HepG2 (cell line): Measurements from ENCODE around the gene CCDC157. TPM values are rescaled to one million over a fixed set of nuclear protein-coding genes. Genes with fewer than 3 reads are reported as not detected.
A peak's percentile ranks its signal among the peaks of the same experiment; 100 is the strongest.

Experiments used
- ATAC-seq: fragments of 200-7000 bp; cut with Tn5 transposase; 3 replicates; pipeline ENCODE4 v1.9.1; 2020; ENCODE audit warnings: mild to moderate bottlenecking, moderate library complexity
- BruUV-seq: library from RNA; stranded (reverse); fragments of 400-500 nt; replicated peaks from 2 replicates; lab custom pipeline; 2021; lab: Mats Ljungman, UMichigan
- CTCF ChIA-PET: fragments of 300-600 bp; formaldehyde crosslinking; extraction: SDS; loops from one replicate; lab custom pipeline; 2021; ENCODE audit warnings: low total read pairs, inconsistent platforms, low intra/inter-chr PET ratio; lab: Yijun Ruan, JAX
- POLR2A ChIA-PET: fragments of 350-600 bp; sonication (Branson Sonifier 250); formaldehyde crosslinking; loops from one replicate; lab custom pipeline; 2020; ENCODE audit warnings: antibody characterized with exemption, inconsistent platforms; lab: Yijun Ruan, JAX
- DNase-seq: peaks from one replicate; pipeline ENCODE4 v3.0.0-alpha.2; 2015; ENCODE audit warnings: low spot score
- FAIRE-seq: peaks from 3 replicates; lab custom pipeline; 2011; peaks lifted over from hg19 to GRCh38; lab: Jason Lieb, UNC
- H2AFZ ChIP-seq: one replicate; pipeline ENCODE4 v1.6.1; 2011; ENCODE audit warnings: low read length, inconsistent platforms
- H3K27ac ChIP-seq: fragments of 300-600 bp; 3 replicates; pipeline ENCODE4 v1.8.0; 2011; ENCODE audit warnings: mixed run types, mild to moderate bottlenecking, mixed read lengths, low read length, inconsistent platforms; ENCODE audit not compliant: insufficient read depth; ENCODE audit errors: extremely low read length
- H3K27me3 ChIP-seq, 2 experiments: fragments of 200-600 bp in 1 of 2; 2 replicates in 1 of 2; 3 replicates in 1 of 2; pipeline versions ENCODE4 v1.6.0 to v1.8.0; 2011; ENCODE audit warnings: low read length in 2 of 2, mild to moderate bottlenecking in 2 of 2, moderate library complexity in 2 of 2, inconsistent platforms in 1 of 2; ENCODE audit not compliant: insufficient read depth in 2 of 2, control insufficient read depth in 1 of 2
- H3K36me3 ChIP-seq, 2 experiments: fragments of 200-600 bp in 1 of 2; replicated peaks in 1 of 2; 2 replicates in 1 of 2; 3 replicates in 1 of 2; pipeline versions ENCODE4 v1.5.1 to v1.8.0; 2011; ENCODE audit warnings: low read length in 2 of 2, inconsistent platforms in 1 of 2; ENCODE audit not compliant: insufficient read depth in 2 of 2, control insufficient read depth in 1 of 2
- H3K4me1 ChIP-seq: 2 replicates; pipeline ENCODE4 v1.5.1; 2012; ENCODE audit warnings: low read length, inconsistent platforms; ENCODE audit not compliant: insufficient read depth
- H3K4me2 ChIP-seq: 2 replicates; pipeline ENCODE4 v1.6.0; 2011; ENCODE audit warnings: low read depth, low read length, inconsistent platforms
- H3K4me3 ChIP-seq, 3 experiments: fragments of 200-600 bp in 1 of 3; sonication (generic), shearing (Covaris generic) in 1 of 3; replicated peaks in 1 of 3; 2 replicates each; pipeline ENCODE4 v1.5.1; 2011 to 2016; ENCODE audit warnings: low read length in 3 of 3, inconsistent platforms in 2 of 3, low read depth in 2 of 3, mild to moderate bottlenecking in 2 of 3, control low read depth in 1 of 3, mixed read lengths in 1 of 3; ENCODE audit not compliant: insufficient read depth in 1 of 3
- H3K79me2 ChIP-seq: one replicate; pipeline ENCODE4 v1.6.1; 2011; ENCODE audit warnings: low read length, inconsistent platforms; ENCODE audit not compliant: insufficient read depth
- H3K9ac ChIP-seq: 2 replicates; pipeline ENCODE4 v1.6.0; 2011; ENCODE audit warnings: mild to moderate bottlenecking, low read depth, low read length, inconsistent platforms; ENCODE audit not compliant: insufficient read depth
- H3K9me3 ChIP-seq: 2 replicates; pipeline ENCODE4 v1.5.1; 2012; ENCODE audit warnings: mild to moderate bottlenecking, low read length
- H4K20me1 ChIP-seq: 2 replicates; pipeline ENCODE4 v1.6.0; 2011; ENCODE audit warnings: inconsistent platforms, mild to moderate bottlenecking, low read length, moderate library complexity; ENCODE audit not compliant: insufficient read depth
- CBX2 ChIP-seq, 2 experiments: fragments of 200-600 bp in 1 of 2; sonication (generic); formaldehyde crosslinking in 1 of 2; IDR thresholded peaks; 2 replicates each; pipeline versions ENCODE4 v1.7.0 to v1.8.1; 2018 to 2022; ENCODE audit warnings: low read depth in 2 of 2, low read length in 1 of 2, mild to moderate bottlenecking in 1 of 2, missing genetic modification reagents in 1 of 2
- CERS6 ChIP-seq: sonication (generic); formaldehyde crosslinking; IDR thresholded peaks from 2 replicates; pipeline ENCODE4 v1.5.0; 2020; ENCODE audit warnings: missing genetic modification reagents
- HMGXB4 ChIP-seq, 2 experiments: sonication (generic) in 1 of 2; formaldehyde crosslinking in 1 of 2; IDR thresholded peaks; 2 replicates each; pipeline versions ENCODE4 v1.4.0 to v1.6.1; 2018 to 2020; ENCODE audit warnings: missing genetic modification reagents in 2 of 2, borderline replicate concordance in 1 of 2, low read depth in 1 of 2, mild to moderate bottlenecking in 1 of 2, missing biosample characterization in 1 of 2
- MATR3 ChIP-seq: sonication (generic); formaldehyde crosslinking; IDR thresholded peaks from 2 replicates; pipeline ENCODE4 v1.4.0; 2020; ENCODE audit warnings: missing genetic modification reagents
- NR0B2 ChIP-seq: sonication (generic); formaldehyde crosslinking; IDR thresholded peaks from 2 replicates; pipeline ENCODE4 v1.4.0; 2020; ENCODE audit warnings: mild to moderate bottlenecking, missing genetic modification reagents
- RARG ChIP-seq: sonication (generic); formaldehyde crosslinking; IDR thresholded peaks from 2 replicates; pipeline ENCODE4 v1.4.0; 2020; ENCODE audit warnings: low read depth, mild to moderate bottlenecking, missing genetic modification reagents
- RNF219 ChIP-seq: sonication (generic); formaldehyde crosslinking; IDR thresholded peaks from 2 replicates; pipeline ENCODE4 v1.5.0; 2020; ENCODE audit warnings: mild to moderate bottlenecking, missing genetic modification reagents
- SOX13 ChIP-seq, 3 experiments: fragments of 450-650 bp in 1 of 3; sonication (generic) in 1 of 3; formaldehyde crosslinking in 1 of 3; IDR thresholded peaks in 2 of 3; conservative IDR thresholded peaks in 1 of 3; 2 replicates each; pipeline versions ENCODE4 v1.5.0 to v1.6.1; 2016 to 2020; ENCODE audit warnings: antibody characterized with exemption in 1 of 3, mild to moderate bottlenecking in 1 of 3, missing compliant biosample characterization in 1 of 3, missing genetic modification reagents in 1 of 3, moderate library complexity in 1 of 3
- TEAD3 ChIP-seq: optimal IDR thresholded peaks from 2 replicates; pipeline ENCODE3; 2016; ENCODE audit warnings: borderline replicate concordance
- ZBTB8A ChIP-seq: sonication (generic); formaldehyde crosslinking; IDR thresholded peaks from 2 replicates; pipeline ENCODE4 v1.4.0; 2020; ENCODE audit warnings: mild to moderate bottlenecking, low read depth, missing genetic modification reagents, borderline replicate concordance
- ZC3H4 ChIP-seq: sonication (generic); formaldehyde crosslinking; IDR thresholded peaks from 2 replicates; pipeline ENCODE4 v1.4.0; 2020; ENCODE audit warnings: missing genetic modification reagents, borderline replicate concordance
- ZNF350 ChIP-seq: sonication (generic); formaldehyde crosslinking; IDR thresholded peaks from 2 replicates; pipeline ENCODE4 v1.4.0; 2020; ENCODE audit warnings: mild to moderate bottlenecking, low read depth, missing genetic modification reagents, borderline replicate concordance
- ZNF547 ChIP-seq: sonication (generic); formaldehyde crosslinking; IDR thresholded peaks from 2 replicates; pipeline ENCODE4 v1.5.1; 2020; ENCODE audit warnings: mild to moderate bottlenecking, missing genetic modification reagents
- ZNF850 ChIP-seq: sonication (generic); formaldehyde crosslinking; conservative IDR thresholded peaks from 2 replicates; pipeline ENCODE4 v1.9.0; 2021; ENCODE audit warnings: mild to moderate bottlenecking, missing genetic modification reagents
- WGBS: methylation state at CpG from one replicate; pipeline ENCODE4 v1.1.6; 2017; ENCODE audit warnings: low lambda C conversion rate; 5-methylcytosine and 5-hydroxymethylcytosine counted together
- in situ Hi-C: cut with HindIII; loops from 2 replicates; pipeline ENCODE4 v1.10.0; 2017; ENCODE audit warnings: low pct_unique_long_range_greater_than_20kb; ENCODE audit not compliant: extremely low pct_ligation_motif_present
- intact Hi-C: fragments of 100-400 bp; cut with micrococcal nuclease; formaldehyde crosslinking; loops from one replicate; pipeline ENCODE4 v1.10.0; 2022; ENCODE audit not compliant: unreplicated experiment
- polyA plus RNA-seq, 8 experiments: library from polyadenylated mRNA; depleted of rRNA in 3 of 8; stranded (reverse) in 7 of 8; unstranded in 1 of 8; fragments of >200 nt; fragmentation: Illumina TruSeq in 4 of 8; extraction: Trizol in 4 of 8; gene quantifications; 2 replicates each; pipeline versions ENCODE4 v1.2.1 to v1.2.3, GENCODE V29; 2011 to 2016; ENCODE audit warnings: low read depth in 4 of 8, missing spikeins in 1 of 8, mixed read lengths in 1 of 8; ENCODE audit not compliant: insufficient read depth in 1 of 8
- total RNA-seq, 5 experiments: library from RNA; depleted of rRNA; stranded (reverse); fragments of >200 nt; fragmentation: Illumina TruSeq; extraction: Trizol; gene quantifications; 2 replicates each; pipeline ENCODE4 v1.2.3, GENCODE V29; 2016; ENCODE audit warnings: low read depth in 1 of 5

CCDC157 gene
- total and polyA plus RNA-seq, 2 of the 13 experiments (the other 11 are each of a cell fraction or from before 2014, with no cell fraction given) = 1.4 to 1.6 TPM

GRCh38 chr22:30421695-30422480 is 65.1 kb downstream of the CCDC157 start:
- WGBS = 6% methylated on average over 8 of the region's 8 CpGs
- Histone ChIP-seq H3K36me3 (peaks cover 2 to 7% of the 10 kb centered on the region in 2 experiments; a peak in 1 of 5 replicates), H3K9ac (peak overlapping the region; percentile 89), H3K4me3 (peak overlapping the region; percentile 67 to 89 (median 72)), H3K27me3 (no peaks in the 10 kb centered on the region), H4K20me1 (no peaks in the 10 kb centered on the region), H3K79me2 (peaks cover 19% of the 10 kb centered on the region), H3K4me1 (peaks cover 76% of the 10 kb centered on the region), H3K27ac (peak overlapping the region; percentile 96), H3K4me2 (peak overlapping the region; percentile 99), H2AFZ (no peak overlapping the region), H3K9me3 (no peaks in the 10 kb centered on the region)
- FAIRE-seq (peak; percentile 36), DNase-seq (peak; percentile 86), ATAC-seq (peak; percentile 0; the same call in 2 of the 3 replicates)
- intact Hi-C loops = no loop called here
- CTCF ChIA-PET = no interaction called here
- BruUV-seq = TSS peak; percentile 50
- in situ Hi-C loops = no loop called here
- POLR2A ChIA-PET = interaction anchor here (0.9 to 7.2 kb wide), 8 partner anchors 10 to 134 kb away, joined by 3 to 164 read pairs (median 26); partner anchors contain the start of genes CCDC157, SEC14L2, SF3A1 and TBC1D10A
- TF ChIP-seq RNF219 (CRISPR knock-in tag) = no peak
- no peak for TF ChIP-seq CERS6 (CRISPR knock-in tag)
- TF ChIP-seq NR0B2 (CRISPR knock-in tag) = no peak
- TF ChIP-seq ZBTB8A = no peak
- TF ChIP-seq RARG (CRISPR knock-in tag) = no peak
- no peak for TF ChIP-seq ZC3H4 (CRISPR knock-in tag)
- TF ChIP-seq SOX13 (IDR thresholded peaks at IDR 0.05) = no peak
- TF ChIP-seq SOX13 (CRISPR knock-in tag; conservative IDR thresholded peaks at IDR 0.05 in 1 of 2, IDR thresholded peaks at IDR 0.05 in 1 of 2) = peak in 1 of 2 experiments; percentile 44; a peak in 1 of 4 replicates
- no peak for TF ChIP-seq ZNF850 (CRISPR knock-in tag)
- TF ChIP-seq HMGXB4 (CRISPR knock-in tag; IDR thresholded peaks at IDR 0.05; ENCODE audit: borderline replicate concordance in 1 of 2, low read depth in 1 of 2) = no peak; a peak in 1 of 4 replicates
- no peak for TF ChIP-seq CBX2 (IDR thresholded peaks at IDR 0.05; ENCODE audit: low read depth, low read length)
- no peak for TF ChIP-seq CBX2 (CRISPR knock-in tag; IDR thresholded peaks at IDR 0.05; ENCODE audit: low read depth)
- no peak for TF ChIP-seq ZNF350 (CRISPR knock-in tag)
- no peak for TF ChIP-seq ZNF547 (CRISPR knock-in tag)
- no peak for TF ChIP-seq MATR3
- no peak for TF ChIP-seq TEAD3 (CRISPR knock-in tag)
